RPMI8226 (cell line): Measurements from ENCODE around the gene KRTAP10-1.
"Not testable (repeated sequence)": the region's sequence is repeated elsewhere in the genome, so short reads cannot be mapped to it uniquely, and the experiment has no call there.

Source experiments
- DNase-seq: peaks from one replicate; pipeline ENCODE4 v3.0.0-alpha.2; 2015

The KRTAP10-1 gene

DNA sequence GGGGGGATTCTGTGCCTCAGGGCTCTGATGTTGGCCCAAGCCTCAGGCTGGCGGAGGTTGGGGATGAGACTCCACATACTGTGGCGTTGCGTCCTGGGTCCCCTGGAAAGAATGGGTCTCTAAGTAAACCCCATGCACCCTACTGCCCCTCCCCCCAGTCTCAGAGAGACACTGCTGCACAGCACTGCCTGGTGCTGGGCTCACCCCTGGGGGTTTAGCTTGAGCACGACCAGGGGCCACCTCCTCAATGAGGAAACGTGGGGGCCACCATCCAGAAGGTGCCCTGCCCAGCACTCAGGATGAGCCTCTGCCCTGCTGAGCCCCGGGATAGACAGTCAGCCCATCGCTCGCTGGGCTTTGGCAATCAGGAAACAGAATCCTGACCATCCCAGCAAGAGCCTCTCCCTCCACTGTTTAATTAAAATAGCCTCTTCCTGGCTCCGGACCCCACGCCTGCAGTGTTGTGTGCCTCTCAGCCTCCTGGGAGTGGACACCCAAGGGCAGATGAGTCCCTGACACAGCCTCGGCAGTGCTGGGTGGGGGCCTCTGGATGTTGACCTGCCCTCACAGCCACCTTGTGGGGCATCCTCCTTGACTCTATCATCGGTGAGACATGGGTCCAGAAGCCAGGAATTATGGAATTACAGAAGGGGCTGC is 30.0 kb upstream of the KRTAP10-1 start:
- DNase-seq: no peak

DNA sequence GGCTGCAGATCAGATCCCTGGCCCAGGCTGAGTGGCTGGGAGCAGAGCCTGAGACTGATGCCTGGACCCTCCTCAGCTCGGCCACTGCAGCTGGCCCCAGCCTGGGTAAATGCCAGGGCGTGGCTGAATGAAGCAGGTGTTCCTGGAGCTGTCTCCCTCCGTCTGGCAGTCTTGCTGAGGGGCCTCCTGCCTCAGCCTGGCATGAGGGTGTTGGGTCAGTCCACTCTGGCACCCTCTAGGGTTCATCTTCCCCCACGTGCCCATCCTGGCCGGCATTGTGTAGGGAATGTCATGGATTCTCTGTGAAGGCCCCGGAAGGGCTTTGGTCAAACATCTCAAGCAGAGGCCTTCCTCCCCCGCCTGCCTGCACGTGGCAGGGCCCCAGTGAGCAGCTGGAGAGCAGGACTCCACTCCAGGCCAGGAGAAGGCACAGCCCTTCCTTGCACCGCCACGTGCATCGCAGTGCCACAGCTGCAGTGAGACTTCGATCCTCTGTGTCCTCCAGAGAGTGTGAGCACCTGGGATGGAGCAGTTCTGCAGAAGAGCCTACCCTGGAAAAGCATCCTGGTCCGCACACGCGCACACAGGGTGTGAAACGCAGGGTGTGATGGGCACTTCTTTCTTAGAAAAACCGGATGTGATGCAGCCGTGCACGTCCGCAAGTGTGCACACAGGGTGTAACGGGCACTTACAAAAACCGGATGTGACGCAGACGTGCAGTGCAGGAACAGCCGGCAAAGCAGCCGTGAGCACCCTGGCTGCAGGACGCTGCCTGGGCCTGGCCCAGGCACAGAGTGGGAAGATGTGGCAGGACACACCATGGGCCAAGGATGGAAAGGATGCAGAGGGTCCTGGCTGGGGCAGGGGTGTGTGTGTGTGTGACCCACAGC is 28.9 kb upstream of the KRTAP10-1 start:
- DNase-seq: peak; percentile 47

DNA sequence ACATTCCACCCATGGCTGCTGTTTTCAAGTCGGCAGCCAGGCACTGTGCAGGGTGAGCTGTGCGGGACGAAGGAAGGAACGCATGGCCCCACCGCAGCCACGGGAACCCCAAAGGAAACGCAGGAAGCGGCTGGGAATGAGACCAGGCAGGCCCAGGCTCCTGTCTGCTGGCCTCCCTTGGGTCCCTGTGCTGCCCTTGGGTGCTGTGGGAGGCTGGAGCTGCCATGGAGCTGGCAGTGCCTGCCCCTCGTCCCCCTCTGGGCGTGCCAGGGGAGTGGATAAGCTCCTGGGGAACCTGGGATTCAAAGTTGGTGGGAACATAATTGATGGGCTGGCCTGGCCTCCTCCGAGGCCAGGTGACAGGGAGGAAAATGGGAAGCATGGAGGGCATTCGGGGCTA is 28.3 kb upstream of the KRTAP10-1 start:
- DNase-seq: no peak

GRCh38 chr21:44567481-44568171 is 27.6 kb upstream of the KRTAP10-1 start:
- DNase-seq: no peak

GRCh38 chr21:44566403-44566802 is 26.4 kb upstream of the KRTAP10-1 start:
- peak; percentile 32 for DNase-seq

- no peak for DNase-seq
These were observed 25.0 kb upstream of the KRTAP10-1 start for GRCh38 chr21:44564886-44565598.

DNA sequence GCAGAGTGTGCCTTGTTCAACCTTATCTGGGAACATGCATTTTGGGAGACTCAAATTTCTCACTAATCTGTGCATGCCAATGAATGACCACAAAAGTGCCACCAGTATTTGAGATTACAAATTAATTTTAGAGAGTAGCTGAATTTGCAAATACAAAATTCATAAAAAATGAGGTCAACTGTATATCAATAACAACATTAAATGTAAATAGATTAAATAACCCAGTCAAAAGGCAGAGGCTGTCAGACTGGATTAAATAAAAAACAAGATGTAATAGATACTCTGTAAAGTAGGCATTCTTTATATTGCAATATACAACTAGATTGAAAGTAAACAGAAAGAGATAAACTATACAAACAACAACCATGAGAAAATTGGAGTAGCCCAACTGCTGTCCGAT is 24.1 kb upstream of the KRTAP10-1 start:
- DNase-seq: no peak

- no peak for DNase-seq
These were observed 18.7 kb upstream of the KRTAP10-1 start, which contains the start of gene KRTAP10-3 for GRCh38 chr21:44558695-44559094. TSS of gene KRTAP10-3 (minus strand) at chr21:44558795. CDS start at chr21:44558715, 80 bp downstream.

DNA sequence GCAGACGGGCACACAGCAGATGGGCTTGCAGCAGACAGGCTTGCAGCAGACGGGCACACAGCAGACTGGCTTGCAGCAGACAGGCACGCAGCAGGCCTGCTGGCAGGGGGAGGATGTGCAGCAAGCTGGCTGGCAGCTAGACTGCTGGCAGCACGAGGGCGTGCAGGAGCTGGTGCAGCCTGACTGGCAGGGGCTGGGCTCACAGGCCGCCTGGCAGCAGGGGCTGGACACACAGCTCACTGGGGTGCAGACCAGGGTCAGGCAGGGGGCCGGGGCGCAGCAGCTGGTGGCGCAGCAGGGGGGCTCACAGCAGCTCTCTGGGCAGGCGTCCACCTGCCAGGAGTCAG is 18.3 kb upstream of the KRTAP10-1 start:
- DNase-seq: not testable (repeated sequence)

- no peak for DNase-seq
These were observed 17.7 kb upstream of the KRTAP10-1 start for GRCh38 chr21:44557491-44558328.

GRCh38 chr21:44556879-44557278 is 16.9 kb upstream of the KRTAP10-1 start:
- DNase-seq: peak; percentile 88

- no peak for DNase-seq
These were observed 15.3 kb upstream of the KRTAP10-1 start for GRCh38 chr21:44555200-44555875.

DNA sequence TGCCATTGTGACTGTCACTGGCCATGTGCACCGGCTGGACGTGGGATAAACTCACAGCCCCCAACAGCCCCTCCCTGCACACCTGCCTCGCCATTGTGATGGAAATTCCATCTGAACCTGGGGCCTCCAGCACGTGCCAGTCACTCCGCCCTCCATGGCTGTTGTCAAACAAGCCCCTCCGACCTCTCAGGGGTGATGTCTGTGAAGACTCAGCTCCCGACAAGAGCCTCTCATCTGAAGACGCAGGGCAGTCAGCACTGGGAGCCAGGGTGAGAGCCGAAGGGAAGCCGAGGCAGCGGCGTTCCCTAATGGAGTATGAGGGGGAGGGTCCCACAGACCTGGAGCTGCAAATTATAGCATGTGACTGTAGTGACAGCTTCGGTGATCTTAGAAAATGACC is 12.7 kb upstream of the KRTAP10-1 start:
- DNase-seq: no peak

DNA sequence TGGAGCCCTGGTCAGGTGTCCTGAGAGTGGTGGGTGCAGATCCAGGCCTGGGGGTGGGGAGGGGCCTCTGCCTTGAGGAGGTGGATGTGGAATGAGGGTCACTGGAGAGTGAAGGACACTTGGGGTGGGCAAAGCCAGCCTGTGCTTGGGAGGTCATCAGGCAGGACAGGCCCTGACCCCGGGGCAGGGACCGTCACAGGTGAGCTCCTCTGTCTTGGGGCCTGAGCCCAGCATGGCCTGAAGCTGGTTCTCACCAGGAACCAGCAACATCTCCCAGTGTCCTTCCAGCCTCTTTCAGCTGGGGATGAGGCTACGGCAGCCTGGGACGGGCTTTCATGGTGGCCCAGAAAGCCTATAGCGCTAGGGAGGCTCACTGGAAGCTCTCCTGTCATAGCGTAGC is 12.1 kb upstream of the KRTAP10-1 start:
- no peak for DNase-seq

DNA sequence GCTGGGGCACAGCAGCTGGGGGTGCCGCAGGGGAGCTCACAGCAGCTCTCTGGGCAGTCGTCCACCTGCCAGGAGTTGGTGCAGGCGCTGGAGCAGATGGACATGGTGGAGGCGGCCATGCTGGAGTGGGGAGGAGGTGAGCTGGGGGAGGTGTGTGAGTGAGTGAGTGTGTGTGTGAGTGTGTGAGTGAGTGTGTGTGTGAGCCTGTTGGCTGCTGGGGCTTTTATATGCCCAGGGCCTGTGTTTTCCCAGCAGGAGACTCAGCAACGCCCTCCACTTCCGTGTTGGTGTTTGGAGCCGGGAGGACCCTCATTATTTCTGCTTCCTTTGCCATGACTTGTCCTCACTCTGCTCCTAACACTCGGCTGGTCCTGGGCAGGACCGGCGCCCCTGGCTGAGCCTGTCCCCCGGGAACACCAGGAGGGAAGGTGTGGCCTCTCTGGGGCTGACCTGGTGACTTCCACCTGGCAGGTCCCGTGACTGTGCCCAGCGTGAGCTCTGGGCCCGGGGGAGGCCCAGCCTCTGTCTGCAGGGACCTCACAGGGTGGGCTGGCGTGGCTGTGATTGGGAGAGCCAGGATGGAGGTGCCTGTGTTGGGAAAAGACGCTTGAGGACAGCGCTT is 11.5 kb upstream of the KRTAP10-1 start, which contains the start of gene KRTAP10-2:
Gene KRTAP10-2, minus strand, starts transcription at position 166 of the 622 bp plus-strand sequence. Its CDS starts 47 bp downstream, at position 119.
- no peak for DNase-seq

DNA sequence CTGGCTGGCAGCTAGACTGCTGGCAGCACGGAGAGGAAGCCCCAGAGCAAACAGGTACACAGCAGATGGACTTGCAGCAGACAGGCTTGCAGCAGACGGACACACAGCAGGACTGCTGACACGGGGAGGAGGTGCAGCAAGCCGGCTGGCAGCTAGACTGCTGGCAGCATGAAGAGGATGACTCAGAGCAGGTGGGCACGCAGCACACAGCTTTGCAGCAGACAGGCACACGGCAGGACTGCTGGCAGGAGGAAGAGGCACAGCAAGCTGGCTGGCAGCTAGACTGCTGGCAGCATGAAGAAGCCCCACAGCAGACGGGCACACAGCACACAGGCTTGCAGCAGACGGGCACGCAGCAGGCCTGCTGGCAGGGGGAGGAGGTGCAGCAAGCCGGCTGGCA is 10.8 kb upstream of the KRTAP10-1 start:
- DNase-seq: no peak

DNA sequence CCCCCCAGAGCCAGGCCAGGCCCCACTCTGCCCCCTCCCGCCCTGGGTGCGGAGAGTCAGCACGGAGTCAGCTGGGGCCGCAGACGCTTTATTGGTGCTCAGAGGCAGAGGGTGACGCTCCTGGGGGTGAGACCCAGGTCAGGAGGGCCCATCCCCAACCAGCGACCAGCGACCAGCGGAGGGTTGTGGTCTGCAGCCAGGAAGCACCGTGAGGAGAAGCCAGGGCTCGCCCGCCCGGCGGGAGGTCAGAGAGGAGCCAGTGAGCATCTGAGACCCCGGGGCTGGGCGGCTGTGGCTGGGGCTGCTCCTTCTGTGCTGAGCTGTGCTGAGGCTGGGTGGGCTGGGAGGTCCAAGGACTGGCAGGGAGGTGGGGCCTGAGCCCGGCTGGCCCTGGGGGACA is 10.3 kb upstream of the KRTAP10-1 start:
- not testable (repeated sequence) for DNase-seq

DNA sequence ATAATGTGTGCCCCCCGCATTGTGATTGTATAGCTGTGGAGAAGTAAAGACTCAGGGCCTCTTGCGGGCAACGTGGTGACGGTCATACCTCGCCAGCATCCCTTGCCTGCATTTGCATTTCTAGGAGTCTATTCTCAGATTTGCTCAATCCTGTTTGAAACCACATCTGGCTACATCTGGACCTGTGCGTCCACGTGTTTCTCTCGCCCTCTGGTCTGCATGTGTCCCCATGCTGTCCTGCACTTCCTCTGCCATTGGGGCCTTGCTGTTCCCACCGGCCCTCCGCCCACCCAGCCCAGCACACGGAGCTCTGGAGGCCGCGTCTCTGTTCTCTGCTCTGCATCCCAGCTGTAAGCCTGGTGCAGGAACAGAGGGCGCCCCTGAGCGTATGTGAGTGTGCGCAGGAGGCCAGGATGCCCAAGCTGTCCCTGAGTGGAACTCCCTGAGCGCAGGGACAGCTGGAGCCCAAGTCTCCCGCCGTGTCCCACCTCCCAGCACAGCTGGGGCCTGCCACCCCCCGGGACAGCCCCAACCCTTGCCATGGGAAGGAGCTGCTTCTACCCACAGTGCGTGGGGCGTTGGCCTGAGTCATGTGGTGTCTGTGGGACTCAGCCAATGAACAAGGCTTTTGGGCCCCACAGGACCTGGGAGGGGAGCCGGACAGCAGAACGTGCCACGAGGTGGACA is 9.7 kb upstream of the KRTAP10-1 start:
- no peak for DNase-seq

DNA sequence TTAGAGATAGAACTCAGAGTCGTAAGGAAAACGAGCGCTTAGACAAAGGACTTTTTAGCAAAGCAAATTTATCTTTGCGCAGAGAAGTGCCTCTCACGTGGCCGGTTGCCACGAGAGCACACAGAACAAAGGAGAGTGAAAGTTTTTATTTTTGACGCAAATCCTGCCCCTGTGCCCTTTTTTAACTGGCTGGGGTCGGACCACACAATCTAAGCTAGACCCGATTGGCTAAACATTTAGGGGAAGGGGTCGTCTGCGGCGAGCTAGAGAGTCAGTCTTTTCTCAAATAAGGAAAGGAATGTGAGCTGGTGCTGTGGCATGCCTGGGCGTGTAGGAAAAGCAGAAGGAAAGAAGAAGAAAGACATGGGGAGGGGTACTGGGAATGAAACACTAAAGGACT is 8.9 kb upstream of the KRTAP10-1 start:
- no peak for DNase-seq

DNA sequence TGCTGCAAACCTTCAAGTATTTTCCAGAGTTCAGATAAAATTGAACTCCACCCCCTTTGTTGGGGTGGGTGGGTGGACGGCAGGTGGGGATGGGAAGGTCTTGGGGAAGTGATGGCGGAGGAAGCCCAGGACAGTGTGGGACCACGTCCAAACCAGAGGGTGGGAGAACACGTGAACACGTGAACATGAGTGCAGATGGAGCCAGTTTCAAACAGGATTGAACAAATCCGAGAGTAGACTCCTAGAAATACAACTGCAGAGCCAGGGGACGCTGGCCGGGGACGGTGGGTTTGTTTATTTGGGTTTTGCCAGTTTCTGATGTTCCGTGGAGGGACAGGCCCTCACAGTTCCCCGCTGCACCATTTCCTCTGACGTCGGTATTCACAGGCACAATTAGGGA is 8.4 kb upstream of the KRTAP10-1 start:
- DNase-seq: no peak
